HG02938 (cell line): ENCODE results near the gene SPRTN.

ENCODE experiments used
- ATAC-seq: cut with Tn5 transposase; IDR thresholded peaks from one replicate; pipeline ENCODE4 v1.9.1; 2021; ENCODE audit warnings: mild to moderate bottlenecking, moderate library complexity; ENCODE audit not compliant: unreplicated experiment

Gene SPRTN, protein sequence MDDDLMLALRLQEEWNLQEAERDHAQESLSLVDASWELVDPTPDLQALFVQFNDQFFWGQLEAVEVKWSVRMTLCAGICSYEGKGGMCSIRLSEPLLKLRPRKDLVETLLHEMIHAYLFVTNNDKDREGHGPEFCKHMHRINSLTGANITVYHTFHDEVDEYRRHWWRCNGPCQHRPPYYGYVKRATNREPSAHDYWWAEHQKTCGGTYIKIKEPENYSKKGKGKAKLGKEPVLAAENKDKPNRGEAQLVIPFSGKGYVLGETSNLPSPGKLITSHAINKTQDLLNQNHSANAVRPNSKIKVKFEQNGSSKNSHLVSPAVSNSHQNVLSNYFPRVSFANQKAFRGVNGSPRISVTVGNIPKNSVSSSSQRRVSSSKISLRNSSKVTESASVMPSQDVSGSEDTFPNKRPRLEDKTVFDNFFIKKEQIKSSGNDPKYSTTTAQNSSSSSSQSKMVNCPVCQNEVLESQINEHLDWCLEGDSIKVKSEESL

DNA sequence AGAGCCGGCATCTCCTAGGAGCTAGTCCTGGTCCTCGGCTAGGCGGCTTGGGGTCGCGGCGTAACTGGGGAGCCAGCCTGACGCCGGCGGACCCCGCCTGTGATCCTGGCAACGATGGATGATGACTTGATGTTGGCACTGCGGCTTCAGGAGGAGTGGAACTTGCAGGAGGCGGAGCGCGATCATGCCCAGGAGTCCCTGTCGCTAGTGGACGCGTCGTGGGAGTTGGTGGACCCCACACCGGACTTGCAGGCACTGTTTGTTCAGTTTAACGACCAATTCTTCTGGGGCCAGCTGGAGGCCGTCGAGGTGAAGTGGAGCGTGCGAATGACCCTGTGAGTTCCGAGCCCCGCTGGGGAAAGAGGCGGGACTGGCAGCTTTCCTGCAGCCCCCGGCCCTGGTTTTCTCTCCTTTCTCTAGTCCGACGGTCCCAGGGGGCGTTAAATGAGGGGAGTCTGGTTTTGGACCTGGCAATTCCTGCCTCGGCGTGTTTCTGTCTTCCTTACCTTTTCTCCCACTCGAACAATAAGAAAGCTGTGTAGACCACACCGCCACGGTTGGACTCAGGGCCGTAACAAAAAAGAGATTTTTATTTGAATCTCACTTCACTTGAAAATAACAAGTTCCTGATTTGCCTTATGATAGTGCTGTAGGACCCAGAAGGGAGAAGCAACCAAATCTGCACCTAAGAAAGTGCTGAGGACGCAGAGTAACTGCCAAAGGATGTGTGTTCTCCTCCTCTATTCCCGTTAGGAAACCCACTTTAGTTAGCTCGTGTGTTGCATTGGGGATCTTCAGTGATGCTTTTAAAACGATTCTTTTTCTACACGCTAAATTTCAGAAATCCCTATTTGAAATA lies at the start of gene SPRTN:
SPRTN (plus strand) TSS at position 24 of the 859 bp plus-strand sequence; CDS start at position 115, 91 bp downstream.
- ATAC-seq, result peak; percentile 12

DNA sequence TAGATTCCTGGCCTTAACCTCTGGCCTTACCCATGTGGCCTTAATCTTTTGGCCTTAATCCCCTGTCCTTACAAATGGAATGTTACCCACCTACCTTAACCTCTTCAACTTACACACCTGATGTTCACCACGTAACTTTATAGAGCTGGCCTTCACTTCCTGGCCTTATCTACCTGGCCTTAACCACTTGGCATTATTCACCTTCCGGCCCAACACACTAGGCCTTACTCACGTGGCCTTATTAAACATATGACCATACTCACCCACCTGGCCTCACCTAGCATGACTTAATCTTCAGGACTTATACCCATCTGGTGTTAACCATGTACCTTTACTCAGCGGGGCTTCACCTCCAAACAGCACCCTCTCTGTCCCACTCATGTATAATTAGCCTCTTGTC lies 42.2 kb upstream of the SPRTN start:
- ATAC-seq, result no peak

DNA sequence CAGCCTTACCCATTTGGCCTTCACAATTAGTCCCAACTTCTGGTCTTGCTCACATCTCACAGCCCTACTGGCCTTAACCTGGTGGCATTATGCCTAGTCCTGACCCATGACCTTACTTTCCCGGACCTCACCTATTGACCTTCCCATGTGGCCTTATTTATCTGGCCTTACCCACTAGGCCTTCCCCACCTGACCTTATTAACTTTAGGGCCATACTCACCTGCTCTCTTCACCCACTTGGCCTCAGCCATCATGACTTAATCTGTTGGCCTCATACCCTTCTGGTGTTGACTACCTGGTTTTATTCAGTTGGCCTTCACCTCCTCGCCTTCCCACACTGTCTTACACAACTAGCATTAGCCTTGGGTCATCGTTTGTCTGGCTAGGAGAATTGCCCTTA lies 36.1 kb upstream of the SPRTN start:
- ATAC-seq, result no peak

DNA sequence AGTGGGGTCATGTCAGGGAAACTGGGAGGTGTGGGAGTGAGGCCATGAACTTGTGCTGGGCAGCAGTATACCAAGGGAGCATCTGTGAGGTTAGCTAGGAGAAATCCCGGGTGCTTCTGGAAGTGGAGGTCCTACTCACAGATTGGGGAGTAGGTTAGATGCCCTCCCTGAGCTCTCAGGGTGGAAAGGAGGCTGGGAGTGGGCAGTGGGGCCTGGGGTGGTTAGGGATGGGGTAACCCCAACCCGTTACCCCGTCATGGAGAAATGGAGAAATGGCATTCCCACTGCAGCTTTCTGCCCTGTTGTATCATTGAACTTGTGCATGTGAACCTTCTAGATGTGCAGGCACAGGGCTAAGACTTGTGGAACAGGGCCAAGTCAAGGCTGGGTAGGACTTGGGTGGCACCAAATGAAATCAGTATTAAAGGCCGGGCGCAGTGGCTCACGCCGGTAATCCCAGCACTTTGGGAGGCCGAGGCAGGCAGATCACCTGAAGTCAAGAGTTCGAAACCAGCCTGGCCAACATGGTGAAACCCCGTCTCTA lies 27.6 kb upstream of the SPRTN start:
- ATAC-seq, result no peak

DNA sequence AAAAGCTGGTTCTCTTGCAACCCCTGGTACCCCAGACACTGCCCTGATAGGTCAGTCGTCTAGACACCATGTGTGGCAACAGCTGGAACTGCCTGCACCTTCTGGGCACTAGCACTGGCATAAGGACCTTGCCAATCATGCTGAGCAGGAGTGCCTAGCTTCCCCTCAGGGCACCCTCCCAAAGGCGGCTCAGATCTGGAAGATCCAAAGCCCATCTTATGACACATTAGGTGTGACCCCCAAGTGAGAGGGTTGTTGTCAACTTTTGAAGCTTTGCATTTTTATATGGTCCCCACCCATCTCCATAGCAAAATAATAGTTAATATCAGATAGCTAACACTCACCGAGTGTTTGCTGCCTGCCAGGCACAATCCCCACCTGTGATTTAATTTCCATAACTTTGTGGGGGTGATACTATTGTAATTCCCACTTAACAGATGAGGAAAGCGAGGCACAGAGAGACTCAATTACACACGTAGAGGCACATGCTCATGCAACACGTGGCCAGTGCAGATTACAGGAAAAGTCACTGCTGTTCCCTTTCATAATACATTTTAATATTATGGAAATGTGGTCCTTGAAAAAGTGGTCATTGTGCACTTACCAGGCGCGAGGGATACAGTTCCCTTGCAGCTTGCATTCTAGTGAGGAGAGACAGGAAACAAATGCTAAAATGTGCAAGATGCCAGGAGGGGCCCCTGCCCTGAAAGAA lies 26.2 kb upstream of the SPRTN start:
- ATAC-seq, result no peak

DNA sequence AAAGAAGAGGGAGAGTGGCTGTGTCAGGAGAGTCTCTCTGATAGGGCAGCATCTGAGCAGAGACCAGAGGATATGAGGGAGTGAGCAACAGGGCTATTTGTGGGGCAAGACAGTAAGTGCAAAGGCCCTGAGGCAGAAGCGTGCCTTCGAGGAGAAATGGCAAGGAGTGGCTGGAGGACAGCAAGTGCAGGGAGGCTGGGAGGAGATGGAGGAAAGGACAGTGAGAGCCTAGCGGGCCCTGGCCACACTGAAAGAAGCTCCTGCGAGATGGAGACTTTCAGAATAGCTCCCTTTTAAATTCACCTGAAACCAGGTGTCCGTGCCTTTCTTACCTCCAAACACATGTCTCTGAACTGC lies 25.7 kb upstream of the SPRTN start:
- no peak for ATAC-seq

DNA sequence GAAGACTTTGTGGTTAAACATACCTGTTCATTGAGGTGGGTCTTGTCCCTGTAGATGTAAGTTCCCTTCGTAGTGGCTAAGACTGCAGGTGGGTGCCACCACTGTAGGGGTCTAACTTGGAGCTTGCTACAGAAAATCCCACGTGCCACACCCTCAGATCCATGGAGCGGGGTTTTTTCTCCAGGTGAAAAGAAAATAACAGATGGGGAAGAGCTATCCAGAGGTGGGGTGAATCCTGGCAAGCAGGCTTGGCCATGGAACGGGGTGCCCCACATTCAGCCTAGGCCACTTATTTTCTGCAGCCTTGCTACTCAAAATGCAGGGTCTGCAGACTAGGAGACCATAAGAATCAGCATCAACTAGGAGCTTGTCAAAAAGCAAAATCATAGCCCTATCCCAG lies 24.4 kb upstream of the SPRTN start:
- ATAC-seq, result no peak

DNA sequence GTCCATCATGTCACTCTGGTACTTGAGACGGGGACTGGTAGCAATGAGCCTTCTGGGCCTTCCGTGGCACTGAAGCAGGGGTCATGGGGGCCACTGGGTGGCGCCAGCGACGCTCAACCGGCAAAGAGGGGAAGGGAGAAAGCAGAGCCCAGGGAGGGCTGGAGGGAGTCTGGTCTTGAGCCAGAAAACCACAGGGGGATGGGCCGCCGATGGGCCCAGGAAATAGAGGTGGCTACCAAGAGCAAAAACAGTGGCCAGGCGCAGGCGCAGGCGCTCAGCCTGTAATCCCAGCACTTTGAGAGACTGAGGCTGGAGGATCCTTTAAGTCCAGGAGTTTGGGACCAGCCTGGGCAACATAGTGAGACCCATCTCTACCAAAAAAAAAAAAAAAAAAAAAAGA lies 22.2 kb upstream of the SPRTN start:
- peak; percentile 61 for ATAC-seq

DNA sequence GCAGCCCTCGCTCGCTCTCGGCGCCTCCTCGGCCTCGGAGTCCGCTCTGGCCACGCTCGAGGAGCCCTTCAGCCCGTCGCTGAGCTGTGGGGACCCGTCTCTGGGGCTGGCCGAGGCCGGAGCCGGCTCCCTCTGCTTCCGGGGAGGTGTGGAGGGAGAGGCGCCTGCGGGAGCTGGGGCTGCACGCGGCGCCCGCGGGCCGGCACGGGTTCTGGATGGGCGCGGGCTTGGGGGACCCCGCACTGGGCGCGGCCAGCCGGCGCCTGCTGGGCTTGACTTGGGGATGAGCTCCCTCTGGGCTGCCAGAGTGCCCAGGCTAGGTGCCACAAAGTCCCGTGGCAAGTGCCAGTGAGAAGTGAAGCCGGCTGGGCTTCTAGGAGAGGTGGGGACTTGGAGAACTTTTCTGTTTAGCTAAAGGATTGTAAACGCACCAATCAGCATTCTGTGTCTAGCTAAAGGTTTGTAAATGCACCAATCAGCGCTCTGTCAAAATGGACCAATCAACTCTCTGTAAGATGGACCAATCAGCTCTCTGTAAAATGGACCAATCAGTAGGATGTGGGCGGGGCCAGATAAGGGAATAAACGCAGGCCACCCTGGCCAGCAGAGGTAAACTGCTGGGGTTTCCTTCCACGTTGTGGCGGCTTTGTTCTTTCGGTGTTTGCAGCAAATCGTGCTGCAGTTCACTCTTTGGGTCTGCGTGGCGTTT lies 20.6 kb upstream of the SPRTN start:
- no peak for ATAC-seq

DNA sequence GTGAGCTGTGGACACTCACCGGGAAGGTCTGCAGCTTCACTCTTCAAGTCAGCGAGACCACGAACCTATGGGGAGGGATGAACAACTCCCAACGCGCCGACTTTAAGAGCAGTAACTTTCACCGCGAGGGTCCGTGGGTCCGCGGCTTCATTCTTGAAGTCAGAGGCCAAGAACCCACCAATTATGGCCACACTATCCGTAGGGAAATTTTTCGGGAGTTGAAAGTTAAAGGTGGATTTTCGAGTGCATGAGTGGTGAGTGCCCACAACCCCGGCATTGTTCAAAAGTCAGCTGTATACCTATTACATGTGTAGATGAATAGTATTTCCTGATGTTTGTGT lies 20.1 kb upstream of the SPRTN start:
- no peak for ATAC-seq

DNA sequence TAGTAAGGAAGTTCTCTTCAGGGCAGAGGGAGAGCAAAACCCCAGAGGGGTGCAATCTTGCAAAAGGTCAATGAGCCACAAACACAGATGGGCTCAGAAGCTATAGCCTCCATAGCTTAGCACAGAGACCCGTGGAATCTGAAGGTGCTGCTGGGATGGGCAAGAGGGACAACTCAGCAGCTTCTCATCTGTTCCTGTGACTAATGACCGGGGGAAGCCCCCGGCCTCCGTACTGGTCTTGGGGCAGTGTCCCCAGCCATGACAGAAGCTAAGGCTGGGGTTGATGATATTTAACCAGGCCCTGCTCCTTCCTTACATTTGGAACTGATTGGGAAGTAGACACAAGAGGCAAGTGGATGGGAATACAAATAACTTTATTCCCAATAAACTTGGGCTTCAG lies 19.5 kb upstream of the SPRTN start:
- no peak for ATAC-seq

DNA sequence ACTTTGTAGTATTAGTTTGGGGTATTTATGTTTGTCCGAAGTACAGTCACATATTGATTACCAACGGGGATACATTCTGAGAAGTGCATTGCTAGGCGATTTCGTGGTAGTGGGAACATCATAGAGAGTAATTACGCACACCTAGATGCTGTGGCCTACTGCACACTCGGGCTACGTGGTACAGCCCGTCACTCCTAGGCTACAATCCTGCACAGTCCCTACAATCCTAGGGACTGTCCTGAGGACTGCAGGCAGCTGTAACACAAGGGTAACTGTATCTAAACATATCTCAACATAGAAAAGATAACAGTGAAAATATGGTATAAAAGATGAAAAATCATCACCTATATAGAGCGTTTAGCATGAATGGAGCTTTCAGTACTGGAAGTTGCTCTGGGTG lies 19.0 kb upstream of the SPRTN start:
- no peak for ATAC-seq

DNA sequence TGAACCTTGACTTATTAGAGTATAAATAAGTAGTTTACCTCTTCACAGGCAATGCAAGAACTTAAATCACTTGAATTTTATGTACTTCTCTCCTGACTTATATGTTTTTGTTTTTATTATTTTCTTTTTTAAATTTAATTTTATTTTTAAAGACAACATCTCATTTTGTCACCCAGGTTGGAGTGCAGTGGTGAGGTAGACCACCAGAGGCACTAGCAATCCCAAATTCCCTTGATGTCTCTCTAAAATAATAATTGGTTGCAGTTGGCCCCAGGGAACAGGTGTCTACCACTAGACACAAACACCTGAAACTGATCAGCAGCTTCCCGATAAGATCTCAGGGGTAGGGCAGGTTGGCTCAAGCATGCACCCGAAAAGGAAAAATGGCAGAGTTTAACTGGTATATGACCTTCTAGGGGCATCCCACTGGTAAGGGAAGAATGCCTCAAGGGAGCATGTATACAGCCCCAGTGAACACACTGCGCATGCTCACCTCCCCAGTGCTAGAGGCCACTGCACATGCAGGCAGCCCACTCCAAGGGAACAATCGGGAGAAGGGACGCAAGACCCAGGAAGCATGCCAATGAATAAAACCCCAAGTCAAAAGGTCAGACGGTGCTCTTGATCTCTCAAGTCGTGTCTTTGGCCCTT lies 15.1 kb upstream of the SPRTN start:
- no peak for ATAC-seq

DNA sequence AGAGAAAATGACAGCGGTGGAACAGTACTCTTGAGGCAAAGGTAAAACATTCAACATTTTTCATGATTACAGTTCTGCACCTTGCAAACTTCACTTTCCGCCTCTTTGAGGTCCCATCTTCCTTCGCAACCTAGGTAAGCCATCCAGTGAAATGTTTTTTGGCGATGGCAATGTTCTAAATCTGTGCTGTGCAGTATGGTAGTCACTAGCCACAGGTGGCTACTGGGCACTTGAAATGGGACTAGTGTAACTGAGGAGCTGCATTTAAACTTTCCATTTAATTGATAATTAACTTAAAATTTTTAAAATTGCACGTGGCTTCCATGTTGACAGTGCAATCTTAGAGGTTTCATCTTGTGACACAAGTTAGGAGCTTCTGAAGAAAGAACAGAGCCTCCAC lies 13.4 kb upstream of the SPRTN start:
- no peak for ATAC-seq

DNA sequence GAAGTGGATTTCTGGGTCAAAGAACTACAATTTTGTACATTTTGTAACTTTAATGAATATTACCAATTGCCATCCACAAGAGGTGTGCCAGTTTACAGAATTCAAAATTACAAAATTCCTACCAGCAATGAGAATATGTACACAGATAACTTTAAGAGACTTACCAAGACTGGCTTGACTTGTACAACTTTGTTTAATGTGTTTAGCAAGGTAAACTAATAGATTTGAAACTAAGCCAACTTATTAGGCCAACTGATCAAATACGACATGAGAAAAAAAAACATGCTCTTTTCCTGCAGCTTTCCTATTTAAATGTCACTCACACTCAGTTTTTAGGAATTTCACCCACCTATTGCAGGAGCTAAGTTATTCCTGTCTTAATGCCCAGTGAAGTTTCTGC lies 11.8 kb upstream of the SPRTN start:
- no peak for ATAC-seq

DNA sequence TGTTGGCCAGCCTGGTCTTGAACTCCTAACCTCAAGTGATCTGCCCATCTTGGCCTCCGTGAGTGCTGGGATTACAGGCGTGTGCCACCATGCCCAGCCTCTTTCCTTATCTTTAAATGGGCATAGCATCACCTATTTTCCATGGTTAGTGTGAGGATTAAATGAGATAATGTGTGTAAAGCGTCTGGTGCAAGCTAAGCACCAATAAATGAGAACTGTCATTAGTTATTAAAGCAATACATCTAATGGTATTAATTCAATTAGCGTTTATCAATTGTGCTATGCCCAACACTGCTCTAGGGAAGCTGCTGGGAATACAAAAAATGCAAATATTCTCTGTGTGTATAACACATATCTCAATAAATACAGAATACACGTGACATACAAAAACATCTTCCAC lies 10.5 kb upstream of the SPRTN start:
- ATAC-seq, result no peak

DNA sequence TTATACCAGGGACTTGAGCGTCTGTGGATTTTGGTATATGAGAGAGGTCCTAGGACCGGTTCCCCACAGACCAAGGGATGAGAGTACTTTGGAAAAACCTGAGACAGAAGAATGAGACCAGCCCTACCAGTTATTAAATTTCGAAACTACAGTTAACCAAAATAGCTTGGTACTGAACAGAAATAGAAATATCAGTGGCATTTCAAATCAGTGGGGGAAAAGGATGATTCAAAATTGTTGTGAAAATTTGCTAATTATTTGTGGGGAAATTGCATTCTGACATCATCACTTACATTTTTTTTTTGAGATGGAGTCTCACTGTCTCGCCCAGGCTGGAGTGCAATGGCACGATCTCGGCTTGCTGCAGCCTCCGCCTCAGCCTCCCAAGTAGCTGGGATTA lies 8.6 kb upstream of the SPRTN start:
- ATAC-seq, result no peak

DNA sequence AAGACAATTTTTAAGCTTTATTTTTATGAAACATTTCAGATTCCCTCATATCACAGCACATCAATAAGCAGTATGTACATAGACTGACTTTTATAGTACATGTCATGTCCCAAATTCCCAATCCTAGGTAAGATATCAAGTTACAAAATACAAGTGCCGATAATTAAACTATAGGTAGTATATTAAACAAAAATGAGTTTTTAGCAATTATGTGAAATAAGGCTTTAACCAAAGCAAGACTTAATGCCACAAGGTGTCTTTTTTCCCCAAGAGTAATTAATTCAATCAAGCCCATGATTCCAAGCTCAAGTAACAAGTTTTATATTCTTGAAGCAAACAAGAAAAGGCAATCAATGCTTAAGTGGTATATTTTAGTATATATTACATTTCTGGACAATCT lies 5.3 kb upstream of the SPRTN start:
- ATAC-seq, result no peak

DNA sequence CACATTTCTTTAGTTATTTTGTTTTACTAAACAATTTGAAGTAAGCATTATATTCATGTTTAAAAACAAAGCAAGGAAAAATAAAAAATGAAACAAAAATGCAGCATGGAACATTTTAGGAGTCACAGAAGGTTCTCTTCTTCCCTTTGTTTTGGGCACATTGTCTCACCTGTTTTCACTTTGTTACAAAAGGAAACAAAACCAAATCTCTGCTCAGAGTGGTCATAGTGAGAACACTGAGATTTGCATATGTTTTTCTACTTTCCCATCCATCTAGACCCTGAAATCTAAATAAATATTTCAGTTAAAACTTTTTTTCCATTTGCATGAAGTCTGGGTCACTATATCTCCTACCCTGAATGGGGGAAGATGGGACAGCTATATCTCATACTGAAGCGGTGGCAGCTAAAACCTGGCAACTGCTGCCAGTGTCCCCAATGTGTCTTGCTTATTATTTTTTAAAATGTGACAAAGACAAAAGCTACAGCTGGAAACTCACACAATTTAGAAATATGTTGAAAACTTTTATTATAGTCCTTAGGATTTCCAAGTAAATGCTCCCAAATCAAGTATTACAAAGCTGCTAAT lies 3.9 kb upstream of the SPRTN start:
- ATAC-seq, result peak; percentile 18

DNA sequence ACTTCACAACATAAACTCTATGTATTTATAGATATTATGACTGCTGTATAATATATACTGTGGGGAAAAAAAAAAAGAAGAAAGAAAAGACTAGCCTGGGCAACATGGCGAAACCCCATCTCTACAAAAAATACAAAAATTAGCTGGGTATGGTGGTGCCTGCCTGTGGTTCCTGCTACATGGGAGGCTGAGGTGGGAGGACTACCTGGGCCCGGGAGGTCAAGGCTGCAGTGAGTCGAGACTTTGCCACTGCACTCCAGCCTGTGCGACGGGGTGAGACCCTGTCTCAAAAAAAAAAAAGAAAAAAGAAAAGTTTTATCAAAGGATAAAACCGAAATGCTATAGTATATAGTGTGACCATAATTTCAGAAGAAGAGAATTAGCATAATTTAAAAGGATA lies 3.1 kb upstream of the SPRTN start:
- ATAC-seq, result no peak
